ENCODE measurements around the gene VAPA.

DNA sequence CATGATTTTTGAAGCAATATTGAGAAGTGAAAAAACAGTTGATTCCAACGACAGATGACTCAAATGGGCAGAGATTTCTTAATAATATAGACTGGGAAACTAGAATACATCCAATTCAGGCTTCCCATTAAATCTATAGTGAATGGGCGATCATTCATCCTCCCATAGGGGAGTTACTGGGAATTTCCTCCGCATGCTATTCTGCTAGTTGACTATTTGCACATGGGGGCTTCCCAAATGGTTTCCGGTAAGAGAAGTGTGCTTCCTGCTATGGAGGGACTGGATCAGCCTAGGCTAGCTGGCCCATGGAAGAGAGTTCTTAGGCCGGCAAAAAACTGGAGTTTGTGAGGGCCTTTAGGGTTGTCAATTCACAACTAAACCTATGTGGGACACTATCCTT lies 2.6 kb upstream of the VAPA start:
- TF ChIP-seq CTCF (IDR thresholded peaks at IDR 0.05): no peak
- no peak for TF ChIP-seq EZH2 (IDR thresholded peaks at IDR 0.05; ENCODE audit: borderline replicate concordance, insufficient read depth, low read depth, low read length, poor library complexity, severe bottlenecking)

Data from B cell (primary cell).